Cardiac septum (tissue), 1 donor: Measurements from ENCODE around the gene KLHDC2. TPM values are rescaled to one million over a fixed set of nuclear protein-coding genes. Genes with fewer than 3 reads are reported as not detected.
A peak's percentile ranks its signal among the peaks of the same experiment; 100 is the strongest.
"Not testable (repeated sequence)": the region's sequence is repeated elsewhere in the genome, so short reads cannot be mapped to it uniquely, and the experiment has no call there.

Source experiments
- DNase-seq: peaks from one replicate; pipeline ENCODE4 v3.0.0-alpha.2; 2020; ENCODE audit warnings: low spot score
- intact Hi-C: fragments of 100-400 bp; cut with DNase I; formaldehyde crosslinking; loops from one replicate; pipeline ENCODE4 v1.14.0; 2022
- long read RNA-seq: library from polyadenylated mRNA; unstranded; transcript quantifications from one replicate; pipeline ENCODE4 v2.0.0, GENCODE V29; 2021
- total RNA-seq: library from RNA; stranded (reverse); fragmentation: NEBNext Ultra II Directional; extraction: Animal tissue kit (Norgen Biotek cat#: 25700); gene quantifications from one replicate; pipeline ENCODE4 v1.2.1, GENCODE V29; 2021
- donor health status: DM: no; HTN: no; CAD: no.

The KLHDC2 gene, protein sequence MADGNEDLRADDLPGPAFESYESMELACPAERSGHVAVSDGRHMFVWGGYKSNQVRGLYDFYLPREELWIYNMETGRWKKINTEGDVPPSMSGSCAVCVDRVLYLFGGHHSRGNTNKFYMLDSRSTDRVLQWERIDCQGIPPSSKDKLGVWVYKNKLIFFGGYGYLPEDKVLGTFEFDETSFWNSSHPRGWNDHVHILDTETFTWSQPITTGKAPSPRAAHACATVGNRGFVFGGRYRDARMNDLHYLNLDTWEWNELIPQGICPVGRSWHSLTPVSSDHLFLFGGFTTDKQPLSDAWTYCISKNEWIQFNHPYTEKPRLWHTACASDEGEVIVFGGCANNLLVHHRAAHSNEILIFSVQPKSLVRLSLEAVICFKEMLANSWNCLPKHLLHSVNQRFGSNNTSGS
- 77.2 TPM for total RNA-seq
- long read RNA-seq, full-length matches to known transcripts, result 222 of 234 reads
- long read RNA-seq, partial matches to known transcripts, result 3 of 234 reads
- long read RNA-seq, other reads (novel, unspliced or antisense), result 9 of 234 reads

DNA sequence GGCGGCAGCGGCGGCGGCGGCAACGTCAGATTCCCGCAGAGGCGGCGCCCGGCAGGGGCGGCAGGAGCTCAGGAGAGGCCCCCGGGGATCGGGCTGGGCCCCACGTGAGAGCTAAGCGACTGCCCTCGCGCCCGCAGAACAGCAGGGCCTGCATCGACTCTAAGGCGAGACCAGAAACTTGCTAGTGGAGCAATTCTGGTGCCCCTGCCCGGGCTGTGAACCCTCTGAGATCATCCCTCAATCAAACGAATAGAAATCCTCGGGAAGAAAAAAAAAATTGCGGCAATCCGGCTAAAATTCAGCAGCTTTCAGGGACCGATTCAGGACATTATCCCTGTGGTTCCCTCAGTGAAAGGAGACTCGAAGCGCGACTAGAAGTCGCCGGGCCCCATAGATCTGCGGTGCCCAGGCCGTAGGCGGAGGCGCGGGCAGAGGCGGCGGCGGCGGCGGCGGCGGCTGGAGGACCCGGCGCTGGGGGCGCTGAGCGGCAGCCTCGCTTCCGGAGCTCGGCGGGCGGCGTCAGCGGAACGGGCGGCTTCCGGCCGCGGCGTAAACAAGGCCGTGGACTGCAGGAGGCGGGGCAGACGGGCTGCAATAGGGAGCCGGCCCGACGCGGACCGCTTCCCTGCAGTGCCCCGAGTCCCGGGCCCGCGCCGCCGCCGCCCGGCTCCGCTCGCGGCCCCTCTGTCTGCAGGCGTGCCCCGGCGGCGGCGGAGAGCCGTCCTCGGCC lies at the start of gene KLHDC2:
TSS of gene KLHDC2 (plus strand) at position 583 of the 730 bp plus-strand sequence. CDS start 316 bp downstream, outside the sequence.
- DNase-seq, result peak; percentile 95
- intact Hi-C loops, result loop anchor here (2.0 kb wide), 2 partner anchors 75 to 133 kb away; partner anchors contain the start of genes DNAAF2 and KLHDC1

DNA sequence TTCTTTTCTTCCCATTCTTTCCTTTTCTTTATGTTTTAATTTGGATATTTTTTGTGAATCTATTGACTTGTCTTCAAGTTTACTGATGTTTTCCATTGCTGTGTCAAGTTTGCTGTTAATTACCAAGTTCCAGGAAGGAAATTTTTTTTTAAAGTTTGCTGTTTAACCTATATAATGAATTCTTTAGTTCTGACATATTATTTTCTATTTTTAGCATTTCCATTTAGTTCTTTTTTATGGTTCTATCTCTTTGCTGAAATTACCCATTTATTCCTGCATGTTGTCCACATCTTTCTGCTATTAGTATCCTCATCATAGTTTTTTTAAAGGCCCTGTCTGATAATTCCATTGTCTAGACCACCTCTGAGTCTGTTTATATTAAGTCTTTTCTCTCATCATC lies 47.2 kb upstream of the KLHDC2 start:
- intact Hi-C loops, result no loop called here
- DNase-seq, result no peak

DNA sequence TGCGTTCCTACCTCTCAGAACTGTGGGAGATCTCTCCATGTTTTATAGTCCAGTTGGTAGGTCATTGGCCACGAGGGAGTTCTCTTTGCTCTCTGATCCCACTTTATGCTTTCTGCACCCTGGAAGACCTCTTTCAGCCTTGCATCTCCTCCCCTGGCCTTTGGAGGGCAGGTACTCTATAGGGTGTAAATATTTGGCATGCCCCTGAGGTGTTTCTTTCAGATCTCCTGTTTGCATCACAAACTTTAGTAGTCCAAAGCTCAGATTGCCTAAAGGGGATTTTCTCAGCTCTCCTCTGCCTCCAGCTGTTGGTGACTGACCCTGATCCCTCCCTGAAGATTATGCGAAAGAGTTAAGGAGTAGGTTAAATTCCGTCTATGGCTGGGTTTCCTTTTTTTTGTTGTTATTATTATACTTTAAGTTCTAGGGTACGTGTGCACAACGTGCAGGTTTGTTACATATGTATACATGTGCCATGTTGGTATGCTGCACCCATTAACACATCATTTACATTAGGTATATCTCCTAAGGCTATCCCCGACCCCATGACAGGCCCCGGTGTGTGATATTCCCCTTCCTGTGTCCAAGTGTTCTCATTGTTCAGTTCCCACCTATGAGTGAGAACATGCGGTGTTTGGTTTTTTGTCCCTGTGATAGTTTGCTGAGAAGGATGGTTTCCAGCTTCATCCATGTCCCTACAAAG lies 46.1 kb upstream of the KLHDC2 start:
- intact Hi-C loops, DNase-seq: not testable (repeated sequence)

DNA sequence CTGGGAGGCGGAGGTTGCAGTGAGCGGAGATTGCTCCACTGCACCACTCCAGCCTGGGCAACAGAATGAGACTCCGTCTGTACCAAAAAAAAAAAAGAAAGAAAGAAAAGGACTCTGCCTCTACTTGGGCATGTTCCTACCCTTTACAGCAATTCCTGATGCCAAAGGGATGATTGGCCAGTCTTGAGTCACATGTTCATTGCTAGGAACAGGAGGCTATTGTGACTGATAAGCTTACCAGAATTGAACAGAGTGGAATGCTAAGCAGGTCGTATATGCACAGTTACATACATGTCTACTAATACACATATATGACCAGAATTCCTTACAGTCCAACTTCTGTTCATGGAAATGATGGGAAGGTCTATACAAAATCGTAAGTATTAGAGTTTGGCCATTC lies 40.8 kb upstream of the KLHDC2 start:
- intact Hi-C loops, result no loop called here
- no peak for DNase-seq

DNA sequence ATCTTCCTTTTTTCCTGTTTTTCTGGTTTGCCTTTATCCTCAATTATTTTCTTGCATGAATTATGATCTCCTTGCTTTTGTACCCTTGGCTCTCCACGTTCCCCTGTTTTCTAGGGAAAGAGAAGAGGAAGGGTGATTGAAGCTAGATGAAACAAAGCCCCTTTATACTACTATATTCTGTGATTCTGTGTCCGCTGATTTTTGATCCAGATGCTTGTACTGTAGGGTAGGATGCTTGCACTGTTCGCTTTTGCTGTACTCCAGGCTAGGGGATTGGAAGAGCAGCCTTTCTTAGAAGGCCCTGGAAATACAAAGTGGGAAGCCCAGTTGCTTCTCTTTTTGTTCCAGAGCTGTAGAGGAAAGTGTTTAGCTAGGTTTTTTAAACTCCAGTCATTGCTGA lies 35.1 kb upstream of the KLHDC2 start:
- DNase-seq, result no peak
- intact Hi-C loops, result no loop called here

DNA sequence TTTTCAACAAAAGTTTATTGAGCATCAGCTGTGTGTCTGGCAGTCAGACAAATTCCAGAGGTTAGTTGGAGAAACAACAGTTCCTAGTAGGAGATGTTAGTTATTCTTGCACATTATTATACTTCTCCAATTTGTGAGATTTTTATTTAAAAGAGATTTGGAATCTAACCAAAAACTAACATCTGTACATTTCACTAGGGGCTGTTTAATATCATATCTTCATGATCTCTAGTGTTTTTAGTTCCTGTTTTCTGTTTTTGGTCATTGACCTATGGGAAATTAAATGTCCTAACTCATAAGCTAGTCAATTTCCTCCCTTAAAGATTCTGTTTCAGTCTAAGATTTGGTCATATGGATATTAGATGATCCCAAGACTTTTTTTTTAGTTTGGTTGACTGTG lies 34.1 kb upstream of the KLHDC2 start:
- no peak for DNase-seq
- intact Hi-C loops, result no loop called here

DNA sequence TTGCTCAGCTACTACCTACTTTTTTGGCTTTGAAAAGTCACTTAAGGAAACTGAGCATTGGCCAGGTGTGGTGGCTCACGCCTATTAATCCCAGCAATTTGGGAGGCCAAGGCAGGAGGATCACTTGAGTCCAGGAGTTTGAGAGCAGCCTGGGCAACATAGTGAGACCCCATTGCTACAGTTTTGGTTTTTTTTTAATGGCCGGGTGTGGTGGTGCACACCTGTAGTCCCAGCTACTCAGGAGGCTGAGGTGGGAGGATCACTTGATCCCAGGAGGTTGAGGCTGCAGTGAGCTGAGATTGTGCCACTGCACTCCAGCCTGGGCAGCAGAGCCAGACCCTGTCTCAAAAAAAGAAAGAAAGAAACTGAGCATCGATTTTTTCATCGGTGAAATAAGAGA lies 32.3 kb upstream of the KLHDC2 start:
- DNase-seq, intact Hi-C loops: not testable (repeated sequence)

DNA sequence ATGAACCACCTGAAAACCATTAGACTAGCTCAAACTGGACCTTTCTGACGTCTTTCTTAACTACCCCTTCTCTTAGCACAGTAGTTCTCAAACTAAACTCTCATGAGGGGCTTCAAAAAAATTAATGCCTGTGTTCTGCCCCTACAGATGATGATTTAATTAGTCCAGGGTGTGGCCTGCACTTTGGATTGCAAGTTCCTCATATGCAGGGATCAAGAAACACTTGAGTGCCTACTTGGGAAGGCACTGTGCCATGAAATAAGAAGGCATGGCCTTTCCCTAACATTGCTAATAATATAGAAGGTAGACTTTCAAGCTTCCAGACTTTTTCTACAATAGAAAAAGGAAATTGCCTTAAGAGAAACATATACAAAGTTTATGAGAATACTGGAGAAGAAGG lies 22.8 kb upstream of the KLHDC2 start:
- no peak for DNase-seq
- intact Hi-C loops, result no loop called here

DNA sequence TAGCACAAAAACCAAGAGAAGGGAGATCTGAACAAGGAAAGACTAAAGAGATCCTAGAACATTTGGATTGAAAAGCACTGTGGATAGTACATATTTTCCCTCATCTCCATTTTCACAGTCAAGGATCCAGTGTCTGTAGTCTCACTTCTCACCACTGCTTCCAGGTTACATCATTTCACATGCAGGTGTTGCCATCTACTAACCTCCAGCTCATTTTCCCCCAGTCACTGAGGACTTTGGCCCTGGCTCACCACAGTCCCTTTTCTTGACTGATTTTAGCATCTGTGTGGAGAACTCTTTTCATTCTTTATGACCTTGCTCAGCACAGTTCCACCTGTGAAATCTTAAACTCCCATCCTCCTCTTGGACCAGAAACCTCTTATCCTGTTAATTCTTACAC lies 21.5 kb upstream of the KLHDC2 start:
- not testable (repeated sequence) for DNase-seq

DNA sequence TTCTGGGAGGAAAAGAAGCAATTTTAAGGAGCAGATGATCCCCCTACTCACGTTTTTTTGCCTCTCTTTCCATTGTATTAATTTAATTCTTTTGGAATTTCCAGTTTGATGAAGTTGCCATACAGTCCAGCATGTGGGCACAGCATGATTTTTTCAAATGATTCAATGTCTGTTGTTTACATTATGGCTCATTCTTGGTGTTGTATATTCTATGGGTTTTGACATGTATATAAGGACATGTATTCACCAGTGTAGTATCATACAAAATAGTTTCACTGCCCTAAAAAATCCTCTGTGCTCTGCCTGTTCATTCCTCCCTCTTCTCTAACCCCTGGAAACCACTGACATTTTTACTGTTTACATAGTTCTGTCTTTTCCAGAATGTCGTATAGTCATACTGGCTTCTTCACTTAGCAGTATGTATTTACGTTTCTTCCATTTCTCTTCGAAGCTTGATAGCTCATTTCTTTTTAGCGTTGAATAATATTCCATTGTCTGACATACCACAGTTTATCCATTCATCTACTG lies 13.3 kb upstream of the KLHDC2 start:
- intact Hi-C loops, result no loop called here
- no peak for DNase-seq

More for the DNA sequence above, 21.5 kb upstream of the KLHDC2 start:
- intact Hi-C loops, result not testable (repeated sequence)

DNA sequence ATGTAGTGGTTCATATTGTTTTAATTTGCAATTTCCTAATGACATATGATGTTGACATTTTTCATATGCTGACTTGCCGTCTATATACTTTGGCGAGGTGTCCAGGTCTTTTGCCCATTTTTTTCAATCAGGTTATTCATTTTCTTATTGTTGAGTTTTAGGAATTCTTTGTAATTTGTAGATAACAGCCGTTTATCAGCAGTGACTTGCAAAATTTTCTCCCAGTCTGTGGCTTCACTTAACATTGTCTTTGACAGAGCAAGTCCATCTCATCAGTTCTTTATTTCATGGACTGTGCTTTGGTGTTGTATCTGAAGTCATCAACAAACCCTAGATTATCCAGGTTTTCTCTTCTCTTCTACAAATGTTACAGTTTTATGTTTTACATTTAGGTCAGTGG lies 12.6 kb upstream of the KLHDC2 start:
- intact Hi-C loops, result no loop called here
- no peak for DNase-seq

DNA sequence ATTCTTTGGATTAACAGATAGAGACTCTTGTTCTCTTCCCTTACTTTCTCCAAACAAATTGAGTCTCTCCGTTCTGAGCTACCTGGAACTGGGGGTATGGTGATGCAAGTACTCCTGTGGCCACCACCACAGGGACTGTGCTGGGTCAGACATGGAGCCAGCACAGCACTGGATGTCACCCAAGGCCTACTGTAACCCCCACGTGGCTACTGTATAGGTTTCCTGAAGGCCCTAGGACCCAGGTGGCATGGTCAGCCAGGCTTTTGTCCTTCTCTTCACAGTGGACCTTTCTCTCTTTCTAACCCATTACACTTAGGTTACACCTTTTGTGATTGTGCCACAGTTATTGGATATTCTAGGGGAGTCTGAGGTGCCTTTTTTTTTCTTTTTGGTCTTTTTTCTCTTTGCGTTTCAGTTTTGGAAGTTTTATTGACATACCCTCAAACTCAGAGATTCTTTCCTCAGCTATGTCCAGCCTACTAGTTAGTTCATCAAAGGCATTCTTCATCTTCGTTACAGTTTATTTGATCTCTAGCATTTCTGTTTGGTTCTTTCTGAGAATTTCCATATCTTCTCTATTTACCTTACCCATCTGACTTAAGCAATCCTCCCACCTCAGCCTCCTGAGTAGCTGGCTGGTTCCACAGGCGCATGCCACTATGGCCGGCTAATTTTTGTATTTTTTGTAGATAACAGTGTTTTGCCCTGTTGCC lies 6.0 kb upstream of the KLHDC2 start:
- intact Hi-C loops, result no loop called here

DNA sequence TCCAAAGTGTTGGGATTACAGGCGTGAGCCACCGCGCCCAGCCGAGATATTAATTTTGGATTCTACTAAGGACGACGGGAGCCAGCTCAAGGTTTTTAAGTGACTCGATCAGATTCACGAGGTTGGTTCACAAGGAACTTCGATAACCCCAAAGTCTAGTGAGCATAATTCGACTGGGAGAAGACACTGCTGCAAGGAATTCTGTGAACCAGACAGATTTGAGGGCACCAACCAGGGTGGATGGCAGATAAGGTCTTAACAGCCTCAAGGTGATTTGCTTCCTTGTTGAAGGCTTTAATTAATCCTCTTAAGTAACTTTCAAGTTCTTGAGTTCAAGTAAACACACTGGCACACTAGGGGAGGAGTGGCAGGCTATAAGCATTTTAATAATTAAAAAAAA lies 1.1 kb upstream of the KLHDC2 start:
- intact Hi-C loops, result no loop called here

More for the DNA sequence above, 6.0 kb upstream of the KLHDC2 start:
- no peak for DNase-seq

DNA sequence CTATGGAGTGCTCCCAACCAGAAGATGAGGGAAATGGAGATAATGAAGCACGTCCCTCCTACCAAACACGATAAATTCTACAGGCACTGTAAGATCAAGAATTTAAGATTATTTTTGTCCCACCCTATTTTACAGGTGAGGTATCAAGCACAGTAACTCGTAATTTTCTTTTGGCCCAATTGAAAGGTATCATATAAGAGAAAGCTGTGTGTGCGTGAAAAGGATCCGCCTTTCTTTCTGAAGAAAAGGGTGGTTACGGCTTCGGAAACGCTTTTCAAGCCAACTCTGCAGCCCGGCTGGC lies 733 bp upstream of the KLHDC2 start:
- intact Hi-C loops, result no loop called here
- no peak for DNase-seq

More for the DNA sequence above, 1.1 kb upstream of the KLHDC2 start:
- DNase-seq, result no peak

DNA sequence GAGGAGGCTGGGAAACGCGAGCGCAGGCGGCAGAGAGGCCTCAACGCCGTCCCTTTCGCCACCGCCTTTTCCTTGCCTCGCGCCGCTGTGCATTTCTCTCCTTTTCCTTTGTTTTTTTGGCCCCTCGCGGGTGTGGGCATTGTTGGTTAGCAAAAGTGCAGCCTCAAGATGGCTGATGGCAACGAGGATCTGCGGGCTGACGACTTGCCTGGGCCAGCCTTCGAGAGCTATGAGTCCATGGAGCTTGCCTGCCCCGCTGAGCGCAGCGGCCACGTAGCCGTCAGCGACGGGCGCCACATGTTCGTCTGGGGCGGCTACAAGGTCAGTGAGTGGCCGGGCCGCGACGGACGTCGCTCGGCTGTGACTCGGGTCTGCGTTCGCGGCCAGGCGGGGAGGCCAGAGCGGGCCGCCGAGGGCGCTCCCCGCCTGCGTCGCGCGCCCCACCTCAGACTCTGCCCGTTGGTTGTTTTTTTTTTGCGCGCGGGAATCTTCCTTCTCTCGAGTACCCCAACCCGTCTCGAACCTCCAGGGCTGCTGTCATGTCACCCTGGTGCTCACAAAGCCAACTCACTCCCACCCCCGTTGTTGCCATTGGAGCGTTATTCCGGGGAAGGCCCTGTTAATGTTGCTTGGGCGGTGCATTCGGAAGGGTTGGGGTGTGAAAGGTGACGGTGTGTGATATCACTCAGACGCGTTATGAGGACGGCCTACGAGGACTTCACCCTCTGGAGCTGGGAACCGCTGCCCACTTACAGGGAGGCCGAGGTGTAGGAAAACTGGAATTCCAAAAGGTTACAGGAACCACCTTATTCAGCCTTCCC lies 558 bp downstream of the KLHDC2 start:
- intact Hi-C loops, result loop anchor here (2.0 kb wide), 2 partner anchors 76 to 134 kb away; partner anchors contain the start of genes DNAAF2 and KLHDC1

DNA sequence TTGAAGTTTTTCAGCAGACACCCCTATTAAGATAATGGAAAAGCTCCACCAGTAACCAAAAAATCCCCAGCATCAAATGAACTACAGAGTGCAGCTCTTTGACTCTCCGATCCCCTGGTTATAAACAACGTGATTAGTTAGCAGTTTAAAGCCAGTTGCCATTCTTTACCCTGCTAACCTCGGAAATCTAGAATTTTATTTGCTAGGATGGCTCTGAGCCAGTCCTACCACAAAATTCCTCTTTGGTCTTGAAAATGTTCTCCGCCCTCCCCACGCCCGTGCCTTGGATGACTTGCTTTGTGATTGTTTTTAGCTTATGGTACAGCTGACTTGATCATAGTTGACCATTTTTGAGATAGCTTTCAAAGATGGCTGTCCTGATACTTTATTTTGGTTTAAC lies 1.2 kb downstream of the KLHDC2 start:
- no peak for DNase-seq
- intact Hi-C loops, result loop anchor here (2.0 kb wide), 2 partner anchors 76 to 134 kb away; partner anchors contain the start of genes DNAAF2 and KLHDC1

More for the DNA sequence above, 558 bp downstream of the KLHDC2 start:
- peak; percentile 78 for DNase-seq

DNA sequence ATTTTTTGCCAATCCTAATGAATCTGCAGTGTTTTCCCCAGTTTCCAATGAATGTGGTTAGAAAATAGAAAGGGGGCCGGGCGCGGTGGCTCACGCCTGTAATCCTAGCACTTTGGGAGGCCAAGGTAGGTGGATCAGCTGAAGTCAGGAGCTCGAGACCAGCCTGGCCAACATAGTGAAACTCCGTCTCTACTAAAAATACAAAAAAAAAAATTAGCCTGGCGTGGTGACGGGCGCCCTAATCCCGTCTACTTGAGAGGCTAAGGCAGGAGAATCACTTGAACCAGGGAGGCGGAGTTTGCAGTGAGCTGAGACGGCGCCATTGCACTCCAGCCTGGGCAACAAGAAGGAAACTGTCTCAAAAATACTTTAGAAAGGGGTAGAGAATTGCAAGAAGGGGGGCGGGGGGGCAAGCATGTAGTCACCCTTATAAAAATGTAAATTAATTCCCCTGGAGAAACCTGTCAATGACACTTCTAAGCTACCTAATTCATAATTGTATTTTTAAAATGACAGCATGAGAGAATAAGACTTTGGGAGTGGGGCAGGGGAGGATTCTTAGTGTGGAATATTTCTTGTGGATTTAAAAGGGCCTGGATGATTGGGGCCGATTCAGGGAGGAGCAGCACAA lies 1.7 kb downstream of the KLHDC2 start:
- intact Hi-C loops, result loop anchor here (2.0 kb wide), 2 partner anchors 77 to 135 kb away; partner anchors contain the start of genes DNAAF2 and KLHDC1

More for the DNA sequence above, 1.7 kb downstream of the KLHDC2 start:
- no peak for DNase-seq
